HepG2 (cell line): Measurements from ENCODE around the gene TCAP. TPM values are rescaled to one million over a fixed set of nuclear protein-coding genes. Genes with fewer than 3 reads are reported as not detected.

ENCODE experiments used
- DDIT3 ChIP-seq: sonication (generic); formaldehyde crosslinking; IDR thresholded peaks from 2 replicates; pipeline ENCODE4 v1.4.0; 2020; ENCODE audit warnings: mild to moderate bottlenecking, missing genetic modification reagents
- DR1 ChIP-seq: sonication (generic); formaldehyde crosslinking; IDR thresholded peaks from 2 replicates; pipeline ENCODE4 v1.8.0; 2021; ENCODE audit warnings: mild to moderate bottlenecking, missing genetic modification reagents, inconsistent platforms
- FOXM1 ChIP-seq: sonication (generic); formaldehyde crosslinking; IDR thresholded peaks from 2 replicates; pipeline ENCODE4 v1.5.0; 2020; ENCODE audit warnings: missing genetic modification reagents
- HOXA5 ChIP-seq: sonication (generic); formaldehyde crosslinking; IDR thresholded peaks from 2 replicates; pipeline ENCODE4 v1.4.0; 2020; ENCODE audit warnings: missing genetic modification reagents
- NFAT5 ChIP-seq: sonication (generic); formaldehyde crosslinking; IDR thresholded peaks from 2 replicates; pipeline ENCODE4 v1.4.0; 2020; ENCODE audit warnings: missing genetic modification reagents
- RBM22 ChIP-seq: fragments of 200-400 bp; formaldehyde crosslinking; optimal IDR thresholded peaks from 2 replicates; pipeline ENCODE3; 2017; ENCODE audit warnings: mild to moderate bottlenecking, low read length, moderate library complexity
- SP2 ChIP-seq: sonication (generic); formaldehyde crosslinking; IDR thresholded peaks from 2 replicates; pipeline ENCODE4 v1.5.1; 2020; ENCODE audit warnings: mild to moderate bottlenecking, missing genetic modification reagents
- TSC22D2 ChIP-seq: sonication (generic); formaldehyde crosslinking; IDR thresholded peaks from 2 replicates; pipeline ENCODE4 v1.5.1; 2020; ENCODE audit warnings: missing genetic modification reagents, mild to moderate bottlenecking, borderline replicate concordance
- ZFP90 ChIP-seq: sonication (generic); formaldehyde crosslinking; IDR thresholded peaks from 2 replicates; pipeline ENCODE4 v1.8.0; 2022; ENCODE audit warnings: missing genetic modification reagents, mild to moderate bottlenecking, inconsistent platforms, borderline replicate concordance
- ZNF331 ChIP-seq: sonication (generic); formaldehyde crosslinking; IDR thresholded peaks from 2 replicates; pipeline ENCODE4 v1.4.0; 2020; ENCODE audit warnings: missing genetic modification reagents
- ZNF33B ChIP-seq: sonication (generic); formaldehyde crosslinking; IDR thresholded peaks from 2 replicates; pipeline ENCODE4 v1.5.1; 2020; ENCODE audit warnings: mild to moderate bottlenecking, missing genetic modification reagents
- ZNF552 ChIP-seq: sonication (generic); formaldehyde crosslinking; IDR thresholded peaks from 2 replicates; pipeline ENCODE4 v1.9.0; 2022; ENCODE audit warnings: missing genetic modification reagents, mild to moderate bottlenecking, borderline replicate concordance
- ZNF562 ChIP-seq: sonication (generic); formaldehyde crosslinking; IDR thresholded peaks from 2 replicates; pipeline ENCODE4 v1.8.0; 2022; ENCODE audit warnings: missing genetic modification reagents, borderline replicate concordance
- ZNF678 ChIP-seq: sonication (generic); formaldehyde crosslinking; IDR thresholded peaks from 2 replicates; pipeline ENCODE4 v1.4.0; 2020; ENCODE audit warnings: mild to moderate bottlenecking, missing genetic modification reagents
- ZNF704 ChIP-seq: sonication (generic); formaldehyde crosslinking; IDR thresholded peaks from 2 replicates; pipeline ENCODE4 v1.8.1; 2023; ENCODE audit warnings: mild to moderate bottlenecking, inconsistent platforms, moderate library complexity, missing genetic modification reagents, borderline replicate concordance
- polyA plus RNA-seq, 8 experiments: library from polyadenylated mRNA; depleted of rRNA in 3 of 8; stranded (reverse) in 7 of 8; unstranded in 1 of 8; fragments of >200 nt; fragmentation: Illumina TruSeq in 4 of 8; extraction: Trizol in 4 of 8; gene quantifications; 2 replicates each; pipeline versions ENCODE4 v1.2.1 to v1.2.3, GENCODE V29; 2011 to 2016; ENCODE audit warnings: low read depth in 4 of 8, missing spikeins in 1 of 8, mixed read lengths in 1 of 8; ENCODE audit not compliant: insufficient read depth in 1 of 8
- total RNA-seq, 5 experiments: library from RNA; depleted of rRNA; stranded (reverse); fragments of >200 nt; fragmentation: Illumina TruSeq; extraction: Trizol; gene quantifications; 2 replicates each; pipeline ENCODE4 v1.2.3, GENCODE V29; 2016; ENCODE audit warnings: low read depth in 1 of 5
- TF ChIP-seq, protein P1 (sequence below): sonication (generic); formaldehyde crosslinking; IDR thresholded peaks from 2 replicates; pipeline ENCODE4 v1.9.0; 2021; ENCODE audit warnings: missing genetic modification reagents, borderline replicate concordance
- TF ChIP-seq, protein P2 (sequence below): sonication (generic); formaldehyde crosslinking; conservative IDR thresholded peaks from 2 replicates; pipeline ENCODE4 v1.8.1; 2023; ENCODE audit warnings: missing genetic modification reagents

The TCAP gene
- total and polyA plus RNA-seq, 2 of the 13 experiments (the other 11 are each of a cell fraction or from before 2014, with no cell fraction given) = 0.24 to 0.65 TPM

GRCh38 chr17:39667945-39668924 lies 3.1 kb downstream of the TCAP start, which contains the start of gene PNMT (continued):
- TF ChIP-seq, protein P1, sequence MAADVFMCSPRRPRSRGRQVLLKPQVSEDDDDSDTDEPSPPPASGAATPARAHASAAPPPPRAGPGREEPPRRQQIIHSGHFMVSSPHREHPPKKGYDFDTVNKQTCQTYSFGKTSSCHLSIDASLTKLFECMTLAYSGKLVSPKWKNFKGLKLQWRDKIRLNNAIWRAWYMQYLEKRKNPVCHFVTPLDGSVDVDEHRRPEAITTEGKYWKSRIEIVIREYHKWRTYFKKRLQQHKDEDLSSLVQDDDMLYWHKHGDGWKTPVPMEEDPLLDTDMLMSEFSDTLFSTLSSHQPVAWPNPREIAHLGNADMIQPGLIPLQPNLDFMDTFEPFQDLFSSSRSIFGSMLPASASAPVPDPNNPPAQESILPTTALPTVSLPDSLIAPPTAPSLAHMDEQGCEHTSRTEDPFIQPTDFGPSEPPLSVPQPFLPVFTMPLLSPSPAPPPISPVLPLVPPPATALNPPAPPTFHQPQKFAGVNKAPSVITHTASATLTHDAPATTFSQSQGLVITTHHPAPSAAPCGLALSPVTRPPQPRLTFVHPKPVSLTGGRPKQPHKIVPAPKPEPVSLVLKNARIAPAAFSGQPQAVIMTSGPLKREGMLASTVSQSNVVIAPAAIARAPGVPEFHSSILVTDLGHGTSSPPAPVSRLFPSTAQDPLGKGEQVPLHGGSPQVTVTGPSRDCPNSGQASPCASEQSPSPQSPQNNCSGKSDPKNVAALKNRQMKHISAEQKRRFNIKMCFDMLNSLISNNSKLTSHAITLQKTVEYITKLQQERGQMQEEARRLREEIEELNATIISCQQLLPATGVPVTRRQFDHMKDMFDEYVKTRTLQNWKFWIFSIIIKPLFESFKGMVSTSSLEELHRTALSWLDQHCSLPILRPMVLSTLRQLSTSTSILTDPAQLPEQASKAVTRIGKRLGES (CRISPR knock-in tag) = no peak
- TF ChIP-seq ZNF678 (CRISPR knock-in tag) (0 out of 2 replicates have a peak, but pooled peaks have one; percentile 25), ZNF33B (peak; percentile 87), ZNF562 (CRISPR knock-in tag) (no peak), NFAT5 (CRISPR knock-in tag) (peak; percentile 70; the same call in 1 of the 2 replicates), HOXA5 (CRISPR knock-in tag) (no peak), ZNF331 (peak; percentile 85), ZFP90 (peak; percentile 80; the same call in 1 of the 2 replicates), SP2 (CRISPR knock-in tag) (no peak), DR1 (CRISPR knock-in tag) (no peak), TSC22D2 (CRISPR knock-in tag) (peak; percentile 91), ZNF704 (no peak; the same call in 1 of the 2 replicates), RBM22 (no peak), FOXM1 (CRISPR knock-in tag) (no peak), ZNF552 (CRISPR knock-in tag) (peak; percentile 53; the same call in 1 of the 2 replicates), DDIT3 (CRISPR knock-in tag) (no peak)
- TF ChIP-seq, protein P2, sequence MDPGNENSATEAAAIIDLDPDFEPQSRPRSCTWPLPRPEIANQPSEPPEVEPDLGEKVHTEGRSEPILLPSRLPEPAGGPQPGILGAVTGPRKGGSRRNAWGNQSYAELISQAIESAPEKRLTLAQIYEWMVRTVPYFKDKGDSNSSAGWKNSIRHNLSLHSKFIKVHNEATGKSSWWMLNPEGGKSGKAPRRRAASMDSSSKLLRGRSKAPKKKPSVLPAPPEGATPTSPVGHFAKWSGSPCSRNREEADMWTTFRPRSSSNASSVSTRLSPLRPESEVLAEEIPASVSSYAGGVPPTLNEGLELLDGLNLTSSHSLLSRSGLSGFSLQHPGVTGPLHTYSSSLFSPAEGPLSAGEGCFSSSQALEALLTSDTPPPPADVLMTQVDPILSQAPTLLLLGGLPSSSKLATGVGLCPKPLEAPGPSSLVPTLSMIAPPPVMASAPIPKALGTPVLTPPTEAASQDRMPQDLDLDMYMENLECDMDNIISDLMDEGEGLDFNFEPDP = no peak
